GM03348 (cell line): ENCODE data around the gene OR12D1.
"Not testable (repeated sequence)": the region's sequence is repeated elsewhere in the genome, so short reads cannot be mapped to it uniquely, and the experiment has no call there.

Experiments used
- DNase-seq: peaks from one replicate; pipeline ENCODE4 v3.0.0; 2012; ENCODE audit warnings: low spot score

OR12D1 gene

DNA sequence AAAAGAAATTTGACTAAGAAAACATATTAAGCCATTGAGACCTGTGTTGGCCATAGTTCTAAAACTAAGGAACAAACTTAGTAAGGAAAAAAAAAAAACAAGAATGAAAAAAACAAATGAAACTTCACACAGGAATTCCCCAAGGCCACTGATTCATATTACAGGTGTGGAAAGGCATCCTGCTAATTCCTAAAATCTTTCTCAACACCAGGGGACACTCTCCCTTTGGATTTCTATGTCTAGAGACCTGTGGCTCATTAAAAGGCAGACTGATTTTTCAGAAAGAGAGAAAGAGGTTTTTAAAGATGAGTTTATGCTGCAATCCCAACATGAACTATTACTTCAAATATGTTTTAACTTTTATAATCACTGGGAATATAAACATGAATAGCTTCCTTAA lies at the start of gene OR12D1:
Gene OR12D1 (plus strand): TSS at position 341 of the 400 bp plus-strand sequence.
- no peak for DNase-seq

DNA sequence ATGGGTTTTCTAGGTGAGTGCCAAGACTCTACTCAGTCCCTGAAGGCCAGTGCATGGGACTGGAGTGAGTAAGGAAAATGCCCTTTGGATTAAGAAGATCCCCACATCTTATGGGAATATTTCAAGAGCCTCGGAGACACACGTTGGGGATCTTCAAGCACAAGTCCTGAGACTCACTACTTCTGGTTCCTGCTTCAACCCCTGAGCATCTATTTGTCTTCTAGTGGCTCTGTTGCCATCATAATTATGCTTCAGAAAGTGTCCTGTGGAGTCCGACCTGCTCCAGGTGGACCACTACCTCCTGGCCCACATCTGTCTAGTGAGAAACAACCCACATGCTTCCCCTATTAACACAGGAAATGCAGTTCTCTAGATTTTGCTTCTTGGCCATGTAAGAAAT lies 46.0 kb upstream of the OR12D1 start, which contains the start of gene OR5V1:
Gene OR5V1 (minus strand): TSS at position 101 of the 400 bp plus-strand sequence. CDS start 12,670 bp downstream, outside the sequence.
- DNase-seq, result no peak

DNA sequence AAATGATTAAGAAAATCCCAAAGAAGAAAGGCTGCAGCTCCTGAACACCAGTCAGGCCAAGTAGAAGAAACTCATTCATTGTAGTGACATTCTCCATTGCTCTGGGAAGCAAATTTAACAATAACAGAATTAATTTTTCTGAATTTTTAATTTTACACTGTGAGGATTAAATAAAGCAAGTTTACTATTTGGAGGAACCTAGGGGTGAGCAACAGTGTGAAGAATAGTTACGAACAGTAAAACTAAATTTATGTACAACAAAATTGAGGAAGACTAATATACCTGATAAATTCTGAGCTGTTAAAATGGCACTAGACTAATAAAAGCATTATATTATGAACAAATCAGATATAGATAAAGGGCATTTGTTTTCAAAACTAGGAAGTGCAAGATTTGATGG lies 39.5 kb upstream of the OR12D1 start, which contains the start of gene OR12D3:
Gene OR12D3 (minus strand): TSS at position 101 of the 400 bp plus-strand sequence. CDS start 4 bp downstream, at position 97.
- DNase-seq, result no peak

DNA sequence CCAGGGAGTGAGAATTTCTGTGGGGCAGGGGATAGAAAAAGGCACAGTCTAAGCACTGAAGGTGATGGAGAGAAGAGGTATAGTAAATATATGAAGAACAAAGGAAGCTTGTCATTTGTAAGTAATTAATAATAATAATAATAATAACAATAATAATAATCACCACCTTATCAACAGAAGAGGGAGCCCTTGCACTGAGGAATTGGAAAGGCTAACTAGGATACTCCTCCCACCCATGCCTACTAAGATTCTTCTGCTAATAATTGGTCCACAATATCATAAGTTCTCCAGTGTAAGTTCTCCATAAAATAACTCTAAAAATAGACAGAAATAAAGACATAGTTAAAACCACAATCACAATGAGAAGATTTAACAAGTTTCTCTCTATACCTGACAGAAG lies 38.7 kb upstream of the OR12D1 start:
- no peak for DNase-seq

DNA sequence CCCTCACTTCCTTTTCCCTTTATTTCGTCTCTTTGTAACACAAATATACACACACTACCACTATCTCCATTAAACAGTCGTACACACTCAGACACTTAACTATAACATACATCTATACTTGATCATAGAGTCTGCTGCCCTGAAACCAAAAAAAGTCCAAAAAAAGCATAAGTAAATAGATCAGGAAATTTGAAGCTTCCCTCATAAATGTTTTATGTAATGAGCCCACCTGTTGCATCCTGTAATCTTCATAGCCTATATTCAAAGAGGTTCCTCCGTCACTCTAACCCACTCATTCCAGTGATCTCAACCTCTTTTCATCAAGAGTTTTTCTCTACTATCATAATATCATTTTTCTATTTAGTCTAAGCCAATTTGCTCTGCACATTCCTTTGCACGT lies 26.2 kb upstream of the OR12D1 start:
- DNase-seq, result no peak

DNA sequence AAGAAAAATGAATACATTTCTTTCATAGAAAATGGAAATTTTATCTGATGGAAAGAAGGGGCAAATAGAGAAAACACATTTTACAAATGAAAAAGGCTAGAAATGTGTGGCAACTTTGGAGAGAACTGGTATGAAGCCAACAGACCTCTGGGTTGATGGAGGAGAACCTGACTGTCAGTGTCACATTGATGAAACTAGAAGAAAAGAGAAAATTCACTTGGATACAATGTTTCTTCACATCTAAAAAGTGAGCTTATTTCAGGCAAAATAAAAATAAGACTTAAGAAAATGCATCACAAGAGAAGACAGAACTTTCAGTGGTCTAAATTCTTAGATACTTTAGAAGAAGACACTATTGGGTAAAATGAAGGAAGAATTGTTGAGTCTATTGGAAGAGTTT lies 19.4 kb upstream of the OR12D1 start, which contains the start of gene OR12D2:
Gene OR12D2 (plus strand): TSS at position 301 of the 400 bp plus-strand sequence. CDS start 1,069 bp downstream, outside the sequence.
- no peak for DNase-seq

DNA sequence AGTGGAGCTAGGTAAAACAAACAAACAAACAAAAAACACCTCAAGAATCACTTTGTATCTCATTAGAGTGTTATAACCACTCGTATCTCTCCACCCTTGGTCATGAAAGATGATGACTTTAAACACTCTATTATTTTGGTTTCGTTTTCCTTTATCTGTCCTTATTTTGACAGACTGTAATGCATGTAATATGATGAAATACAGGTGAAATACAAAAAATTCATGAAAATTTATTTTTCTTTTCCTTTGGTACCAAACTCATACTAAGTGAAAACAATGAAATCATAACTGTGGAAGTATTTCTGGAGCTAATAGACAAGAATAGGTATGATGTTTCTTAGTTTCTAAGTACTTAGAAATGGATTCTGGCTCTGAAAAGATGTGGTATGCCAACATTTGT lies 15.2 kb upstream of the OR12D1 start:
- no peak for DNase-seq

DNA sequence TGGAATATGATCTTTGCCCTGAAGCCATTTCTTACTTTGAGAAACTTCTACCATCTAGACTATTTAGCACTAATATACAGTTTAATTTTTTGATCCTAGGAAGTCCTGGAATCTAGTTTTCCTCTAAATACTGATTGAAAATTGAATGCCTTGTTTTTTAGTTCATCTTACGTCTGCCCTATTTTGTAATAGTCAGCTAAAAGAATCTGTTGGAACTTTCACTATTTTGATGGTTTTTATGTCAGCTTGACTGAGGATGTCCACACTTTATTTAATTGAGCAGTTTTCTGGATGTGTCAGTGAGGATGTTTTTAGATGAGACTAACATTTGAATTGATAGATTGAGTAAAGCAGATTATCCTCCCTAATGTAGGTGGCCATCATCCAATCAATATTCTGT lies 10.9 kb upstream of the OR12D1 start:
- no peak for DNase-seq

DNA sequence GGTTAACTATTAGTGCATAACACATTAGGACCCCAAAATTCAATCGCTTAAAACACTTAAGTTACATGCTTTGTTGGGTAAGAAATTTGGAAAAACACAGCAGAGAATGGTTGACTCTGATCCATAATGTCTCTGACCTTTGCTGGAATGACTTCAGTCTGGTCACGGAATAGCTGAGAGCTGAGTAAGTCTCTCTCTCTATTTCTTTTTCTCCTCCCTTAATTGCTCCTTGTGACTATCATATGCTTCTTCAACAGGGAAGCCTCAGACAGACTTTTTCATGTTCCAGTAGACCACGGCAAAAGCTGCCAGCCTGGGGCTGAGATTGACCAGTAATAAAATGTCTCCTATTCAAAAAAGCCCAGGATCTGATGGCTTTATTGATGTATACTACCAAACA lies 4.8 kb downstream of the OR12D1 start:
- DNase-seq, result no peak

DNA sequence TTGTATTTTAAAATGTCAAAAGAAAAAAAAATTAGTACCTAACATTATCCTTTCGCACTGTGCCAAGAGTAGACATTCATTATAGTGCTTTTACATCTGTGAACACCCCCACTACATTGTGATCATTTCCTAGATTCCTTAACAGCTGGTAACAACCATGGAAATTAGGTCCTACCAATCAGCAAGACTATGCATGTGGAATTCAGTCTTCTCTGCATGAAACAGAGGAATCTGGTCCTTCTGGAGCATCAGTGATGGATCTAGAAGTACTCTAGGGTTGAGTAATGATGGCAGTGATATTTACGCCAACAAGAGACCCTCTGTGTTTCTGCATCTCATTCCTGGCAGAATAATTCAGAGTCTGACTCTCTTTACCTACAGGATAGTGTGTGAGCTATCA lies 9.4 kb downstream of the OR12D1 start:
- DNase-seq, result no peak

DNA sequence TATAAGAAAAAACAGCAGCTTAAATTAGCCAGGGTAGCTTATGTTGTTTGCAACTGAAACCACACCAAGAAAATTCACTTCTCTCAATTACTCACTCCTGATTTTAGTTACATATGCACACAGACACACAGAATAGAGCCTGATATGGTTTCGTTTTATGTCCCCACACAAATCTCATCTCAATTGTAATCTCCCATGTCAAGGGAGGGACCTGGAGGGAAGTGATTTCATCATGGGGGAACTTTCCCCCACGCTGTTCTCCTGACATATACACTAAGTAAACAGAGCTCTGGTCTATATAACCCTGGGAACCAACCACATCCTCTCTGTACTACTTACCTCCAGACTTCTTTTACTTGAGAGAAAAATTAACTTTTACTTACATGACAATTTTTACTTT lies 9.8 kb downstream of the OR12D1 start:
- DNase-seq, result no peak

DNA sequence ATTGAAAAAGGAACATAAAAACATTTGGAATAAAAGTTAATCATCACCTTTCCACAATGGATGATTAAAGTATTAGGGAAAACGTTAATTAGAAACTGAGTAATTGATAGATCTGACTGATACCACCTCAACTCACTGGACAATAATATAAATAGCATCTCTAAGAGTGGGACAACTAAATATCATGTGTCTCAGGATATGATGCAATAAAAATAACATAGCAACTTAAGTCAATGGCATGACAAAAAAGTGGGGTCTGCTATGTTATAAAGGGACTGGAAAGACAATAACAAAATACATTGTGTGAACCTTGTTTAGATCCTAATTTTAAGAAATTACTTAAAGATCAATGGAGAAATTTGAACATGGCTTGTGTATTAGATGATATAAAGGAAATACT lies 10.3 kb downstream of the OR12D1 start:
- no peak for DNase-seq

DNA sequence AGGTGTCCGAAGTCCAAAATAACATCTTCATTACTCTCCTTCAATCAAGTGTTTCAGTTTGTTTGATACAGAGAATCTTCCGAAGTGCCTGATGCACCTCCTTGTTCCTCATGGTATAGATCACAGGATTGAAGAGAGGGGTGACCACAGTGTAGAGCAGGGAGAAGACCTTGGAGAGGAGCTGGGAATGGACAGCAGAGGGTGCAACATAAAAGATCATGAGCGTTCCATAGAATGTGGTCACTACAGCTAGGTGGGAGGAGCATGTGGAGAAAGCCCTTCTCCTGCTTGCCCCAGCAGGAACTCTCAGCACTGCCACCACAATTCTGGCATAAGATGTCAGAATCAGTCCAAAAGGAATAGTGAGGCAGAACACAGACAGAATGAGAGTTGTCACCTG lies 11.9 kb downstream of the OR12D1 start:
- no peak for DNase-seq

DNA sequence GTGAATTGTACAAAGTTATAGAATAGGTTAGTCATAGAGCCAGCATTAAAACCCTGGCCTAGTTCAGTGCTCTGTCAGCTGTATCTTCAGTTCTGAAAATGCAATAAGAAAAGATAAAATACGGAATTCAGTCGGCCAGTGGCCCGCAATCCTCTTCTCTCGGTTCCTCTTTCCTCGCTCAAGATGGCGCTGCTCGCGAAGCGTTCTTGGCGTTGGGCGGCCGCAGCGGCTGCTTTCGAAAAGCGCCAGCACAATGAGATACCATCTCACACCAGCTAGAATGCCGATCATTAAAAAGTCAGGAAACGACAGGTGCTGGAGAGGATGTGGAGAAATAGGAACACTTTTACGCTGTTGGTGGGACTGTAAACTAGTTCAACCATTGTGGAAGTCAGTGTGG lies 22.0 kb downstream of the OR12D1 start:
- not testable (repeated sequence) for DNase-seq

DNA sequence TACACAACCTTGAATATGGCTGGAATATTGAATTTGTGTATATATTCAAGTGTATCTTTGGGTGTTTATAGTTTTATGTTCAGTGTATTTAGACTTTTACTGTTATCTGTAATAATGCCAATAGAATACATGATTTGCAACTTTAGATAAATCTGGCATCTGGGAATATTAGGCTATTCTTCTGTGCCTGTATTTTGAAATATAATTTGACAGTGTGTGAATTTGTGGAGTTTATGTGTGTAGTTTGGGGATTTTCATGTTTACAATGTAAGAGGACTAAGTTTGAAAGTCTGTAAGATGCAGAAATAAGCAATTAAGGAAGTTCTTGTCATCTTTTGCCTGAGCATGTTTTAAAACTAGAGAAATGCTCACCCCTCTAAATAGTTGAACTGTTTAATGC lies 24.3 kb downstream of the OR12D1 start, which contains the start of gene OR10C1:
Gene OR10C1 (plus strand): TSS at position 301 of the 400 bp plus-strand sequence. CDS start 710 bp downstream, outside the sequence.
- DNase-seq, result no peak

DNA sequence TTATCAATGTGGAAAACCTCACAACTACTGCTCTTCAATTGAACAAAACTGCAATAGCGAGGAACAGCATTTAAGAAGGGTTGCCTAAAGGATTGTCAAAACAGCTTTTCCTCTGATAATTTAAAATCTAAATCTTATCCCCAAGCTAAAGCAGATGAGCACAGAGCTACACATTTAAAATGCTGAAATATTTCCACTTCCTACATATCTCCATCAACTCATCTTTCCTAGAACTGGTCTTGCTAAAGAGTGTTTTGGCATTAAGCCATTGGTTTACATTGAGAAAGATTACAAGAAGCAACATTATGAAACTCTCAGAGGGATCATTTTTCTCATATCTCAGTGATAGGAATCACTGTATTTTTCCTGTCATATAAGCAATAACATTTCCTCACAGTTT lies 28.0 kb downstream of the OR12D1 start:
- DNase-seq, result no peak

DNA sequence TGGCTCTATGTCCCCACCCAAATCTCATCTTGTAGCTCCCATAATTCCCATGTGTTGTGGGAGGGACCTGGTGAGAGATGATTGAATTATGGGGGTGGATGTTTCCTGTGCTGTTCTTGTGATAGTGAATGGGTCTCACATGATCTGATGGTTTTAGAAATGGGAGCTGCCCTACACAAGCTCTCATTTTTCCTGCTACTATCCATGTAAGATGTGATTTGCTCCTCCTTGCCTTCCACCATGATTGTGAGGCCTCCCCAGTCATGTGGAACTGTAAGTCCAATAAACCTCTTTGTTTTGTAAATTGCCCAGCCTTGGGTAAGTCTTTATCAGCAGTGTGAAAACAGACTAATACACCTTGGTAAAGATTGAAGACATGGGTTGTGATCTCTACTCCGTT lies 29.3 kb downstream of the OR12D1 start:
- DNase-seq, result not testable (repeated sequence)

DNA sequence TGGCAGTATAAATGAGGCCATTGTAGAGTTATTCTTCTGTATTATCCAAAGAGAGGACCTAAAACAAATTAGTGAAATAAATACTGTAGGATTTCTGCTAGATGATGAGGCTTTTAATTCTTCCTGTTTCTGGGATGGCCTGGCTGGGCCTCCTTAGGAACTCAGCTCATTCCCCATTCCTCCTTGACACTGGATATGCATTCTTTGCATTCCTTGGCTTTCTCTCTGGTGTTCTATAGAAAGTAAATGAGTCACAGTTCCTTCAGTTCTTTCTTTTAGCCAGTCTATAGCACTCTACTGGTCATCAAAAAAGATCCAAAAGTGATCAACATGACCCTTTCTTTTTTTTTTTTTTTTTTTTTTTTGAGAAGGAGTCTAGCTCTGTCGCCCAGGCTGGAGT lies 32.9 kb downstream of the OR12D1 start:
- no peak for DNase-seq

DNA sequence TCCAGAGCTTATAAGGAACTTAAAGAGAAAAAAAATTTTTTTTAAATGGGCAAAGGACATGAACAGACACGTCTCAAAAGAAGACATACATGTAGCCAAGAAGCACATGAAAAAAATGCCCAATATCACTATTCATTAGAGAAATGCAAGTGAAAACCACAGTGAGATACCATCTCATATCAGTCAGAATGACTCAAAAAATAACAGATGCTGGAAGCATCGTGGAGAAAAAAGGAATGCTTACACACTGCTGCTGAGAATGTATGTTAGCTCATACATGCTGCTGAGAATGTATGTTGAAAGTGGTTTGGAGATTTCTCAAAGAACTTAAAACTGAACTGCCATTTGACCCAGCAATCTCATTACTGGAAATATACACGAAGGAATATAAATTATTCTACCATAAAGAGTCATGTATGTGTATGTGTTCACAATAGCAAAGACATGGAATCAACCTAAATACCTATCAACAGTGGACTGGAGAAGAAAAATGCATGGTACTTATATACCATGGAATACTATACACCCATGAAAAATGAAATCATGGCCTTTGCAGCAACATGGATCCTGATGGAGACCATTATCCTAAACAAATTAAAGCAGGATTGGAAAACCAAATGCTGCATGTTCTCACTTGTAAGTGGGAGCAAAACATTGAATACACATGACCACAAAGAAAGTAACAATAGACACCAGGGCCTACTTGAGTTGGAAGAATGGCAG lies 36.9 kb downstream of the OR12D1 start:
- no peak for DNase-seq

DNA sequence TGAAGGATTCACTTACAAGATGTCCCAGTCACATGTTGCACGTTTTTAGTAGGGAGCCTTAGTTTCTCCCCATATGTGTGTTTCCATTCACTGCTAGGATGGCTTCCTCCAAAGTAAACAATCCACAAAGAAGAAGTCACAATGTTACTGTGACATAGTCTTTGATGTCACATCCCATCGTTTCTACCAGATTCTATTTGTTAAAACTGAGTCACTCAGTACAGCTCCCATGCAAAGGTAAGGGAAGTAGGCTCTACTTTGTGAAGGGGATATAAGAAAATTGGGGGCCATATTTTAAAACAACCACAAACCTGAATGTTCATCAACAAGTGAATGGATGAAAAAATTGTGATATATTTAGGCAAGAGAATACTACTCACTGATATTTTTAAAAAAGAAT lies 42.2 kb downstream of the OR12D1 start, which contains the start of the genes OR11A1 and OR2H1:
Gene OR11A1 (minus strand): TSS at position 101 of the 400 bp plus-strand sequence. CDS start 29,430 bp downstream, outside the sequence.
Gene OR2H1 (plus strand): TSS at position 185 of the 400 bp plus-strand sequence. CDS start 4,615 bp downstream, outside the sequence.
- DNase-seq, result no peak

DNA sequence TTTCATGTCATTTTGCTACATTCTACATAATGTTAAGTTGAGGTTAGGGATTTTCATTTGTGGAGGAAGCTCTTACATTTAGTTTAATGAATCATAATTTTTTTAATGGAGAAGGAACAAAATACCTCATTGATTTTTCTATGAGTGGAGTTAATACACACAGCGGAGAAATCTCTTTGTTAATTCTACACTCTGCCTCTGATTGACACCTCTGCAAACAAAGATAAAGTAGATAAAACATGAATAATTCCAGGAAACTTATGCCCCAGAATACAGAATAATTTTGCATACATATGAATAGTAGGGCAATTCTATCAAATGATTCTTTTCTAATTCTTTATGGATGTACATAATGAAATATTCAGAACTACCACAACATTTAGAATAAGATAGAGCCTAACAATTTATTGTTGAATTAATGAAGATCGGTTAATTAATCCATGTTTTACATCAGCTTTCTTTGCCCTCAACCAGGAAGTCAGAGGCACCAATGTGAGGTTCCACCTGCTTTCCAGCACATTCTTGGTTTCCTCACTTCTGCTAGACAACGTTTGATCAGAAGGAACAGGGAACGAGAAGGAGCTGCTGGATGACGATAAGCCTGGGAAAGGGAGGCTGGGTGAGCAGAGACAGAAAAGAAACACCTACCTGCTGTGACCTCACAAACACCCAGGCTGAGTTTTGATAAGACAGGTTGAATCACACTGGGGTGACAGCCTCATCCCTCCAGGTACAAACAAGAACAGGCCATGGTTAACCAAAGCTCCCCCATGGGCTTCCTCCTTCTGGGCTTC lies 46.5 kb downstream of the OR12D1 start:
- DNase-seq, result no peak

DNA sequence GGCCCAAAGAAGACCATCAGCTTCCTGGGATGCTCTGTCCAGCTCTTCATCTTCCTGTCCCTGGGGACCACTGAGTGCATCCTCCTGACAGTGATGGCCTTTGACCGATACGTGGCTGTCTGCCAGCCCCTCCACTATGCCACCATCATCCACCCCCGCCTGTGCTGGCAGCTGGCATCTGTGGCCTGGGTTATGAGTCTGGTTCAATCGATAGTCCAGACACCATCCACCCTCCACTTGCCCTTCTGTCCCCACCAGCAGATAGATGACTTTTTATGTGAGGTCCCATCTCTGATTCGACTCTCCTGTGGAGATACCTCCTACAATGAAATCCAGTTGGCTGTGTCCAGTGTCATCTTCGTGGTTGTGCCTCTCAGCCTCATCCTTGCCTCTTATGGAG lies 47.3 kb downstream of the OR12D1 start:
- no peak for DNase-seq

DNA sequence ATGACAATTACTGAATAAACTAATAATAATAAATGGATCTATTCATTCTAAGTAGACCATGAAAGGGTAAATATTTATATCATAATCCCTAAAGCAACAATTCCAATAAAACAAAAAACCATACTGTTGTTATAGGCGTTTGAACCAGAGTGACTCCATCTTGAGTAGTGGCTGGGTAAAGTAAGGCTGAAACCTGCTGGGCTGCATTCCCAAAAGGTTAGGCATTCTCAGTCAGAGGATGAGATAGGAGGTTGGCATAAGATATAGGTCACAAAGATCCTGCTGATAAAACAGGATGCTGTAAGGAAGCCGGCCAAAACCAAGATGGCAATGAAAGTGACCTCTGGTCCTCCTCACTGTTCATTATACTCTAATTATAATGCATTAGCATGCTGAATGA lies 50.6 kb downstream of the OR12D1 start:
- no peak for DNase-seq
